Measurements from ENCODE around the gene IRF5.
A peak's percentile ranks its signal among the peaks of the same experiment; 100 is the strongest.

IRF5 gene

GRCh38 chr7:128921866-128922440 is 15.8 kb upstream of the IRF5 start:
- FAIRE-seq = no peak

- FAIRE-seq = no peak
Measured at GRCh38 chr7:128922496-128923410, 15.0 kb upstream of the IRF5 start.

DNA sequence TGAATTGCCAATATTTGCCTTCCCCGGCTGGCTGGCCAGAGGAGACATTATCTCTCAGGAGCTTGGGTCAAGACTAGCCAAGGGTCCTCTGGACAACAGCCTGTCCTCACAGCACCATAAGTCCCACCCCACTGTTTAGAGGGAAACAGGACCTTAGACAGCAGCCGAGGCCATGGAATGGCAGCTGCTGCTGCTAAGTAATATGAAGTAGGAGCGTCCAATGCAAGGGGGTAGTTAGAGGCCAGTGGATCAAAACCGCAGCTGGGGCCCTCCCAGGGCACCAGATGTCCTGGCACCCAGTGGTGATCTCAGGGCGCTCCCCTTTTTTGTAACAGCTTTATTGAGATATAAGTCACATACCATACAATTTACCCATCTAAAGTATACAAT is 14.3 kb upstream of the IRF5 start:
- no peak for FAIRE-seq

- FAIRE-seq = peak; percentile 47
Measured at GRCh38 chr7:128924707-128925588, 12.8 kb upstream of the IRF5 start.

GRCh38 chr7:128928159-128928813 is 9.4 kb upstream of the IRF5 start:
- FAIRE-seq = no peak

DNA sequence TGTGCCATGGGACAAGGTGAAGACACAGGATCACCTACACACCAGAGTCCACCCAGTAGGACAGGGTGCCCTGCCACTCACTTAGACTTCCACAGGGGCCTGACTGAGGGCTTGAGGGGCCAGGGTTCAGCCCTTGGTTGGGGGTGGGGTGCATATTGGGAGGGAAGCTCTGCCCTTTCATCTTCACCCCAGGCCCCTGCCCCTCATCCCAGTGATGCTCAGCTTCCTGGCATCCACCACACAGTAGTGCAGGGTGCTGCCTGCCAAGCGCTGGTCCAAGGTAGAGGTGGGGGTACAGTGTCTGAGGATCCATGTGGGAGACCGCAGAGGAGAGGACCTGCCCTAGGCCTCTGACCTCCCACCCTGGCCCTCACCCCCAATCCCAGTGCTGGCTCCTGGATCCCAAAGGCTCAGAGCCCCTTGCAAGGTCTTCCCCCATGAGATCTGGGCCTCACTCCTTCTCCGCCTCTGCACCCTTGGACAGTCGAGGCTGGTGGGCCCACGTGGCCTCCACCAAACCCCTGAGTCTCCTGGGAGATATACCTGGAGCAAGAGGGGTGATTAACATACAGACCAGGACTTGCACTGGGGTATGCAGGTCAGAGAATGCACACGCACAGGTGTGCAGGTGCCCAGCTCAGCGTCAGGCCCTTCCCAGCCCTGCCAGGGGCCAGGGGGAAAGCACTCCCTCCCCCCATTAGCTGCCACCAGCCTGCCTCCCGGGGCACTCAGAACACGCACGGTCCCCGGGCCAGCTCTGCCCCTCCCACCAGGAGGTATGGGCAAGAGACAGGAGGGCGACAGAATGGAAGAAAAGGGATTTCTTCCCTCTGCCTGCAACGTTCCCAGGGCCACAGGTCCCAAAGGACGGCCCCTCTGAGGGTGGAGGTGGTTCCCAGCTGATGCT is 8.6 kb upstream of the IRF5 start:
- FAIRE-seq = no peak

- no peak for FAIRE-seq
Measured at GRCh38 chr7:128931190-128931798, 6.4 kb upstream of the IRF5 start.

GRCh38 chr7:128931965-128932861 is 5.5 kb upstream of the IRF5 start:
- FAIRE-seq = no peak

DNA sequence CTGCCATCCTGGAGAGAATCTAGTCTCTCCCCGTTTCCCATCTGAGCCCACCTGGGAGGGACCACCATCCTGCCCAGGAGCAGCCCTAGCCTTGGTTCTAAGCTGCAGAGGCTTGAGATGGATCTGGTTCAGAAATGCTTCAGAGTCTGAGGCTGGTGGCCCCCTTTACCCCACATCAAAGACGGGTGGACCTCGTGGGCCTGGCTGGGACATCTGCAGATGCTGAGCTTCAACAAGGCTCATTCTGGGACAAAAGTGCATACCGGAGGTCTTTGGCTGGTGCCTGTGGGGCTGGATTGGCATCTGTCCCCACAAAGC is 4.9 kb upstream of the IRF5 start:
- no peak for FAIRE-seq

DNA sequence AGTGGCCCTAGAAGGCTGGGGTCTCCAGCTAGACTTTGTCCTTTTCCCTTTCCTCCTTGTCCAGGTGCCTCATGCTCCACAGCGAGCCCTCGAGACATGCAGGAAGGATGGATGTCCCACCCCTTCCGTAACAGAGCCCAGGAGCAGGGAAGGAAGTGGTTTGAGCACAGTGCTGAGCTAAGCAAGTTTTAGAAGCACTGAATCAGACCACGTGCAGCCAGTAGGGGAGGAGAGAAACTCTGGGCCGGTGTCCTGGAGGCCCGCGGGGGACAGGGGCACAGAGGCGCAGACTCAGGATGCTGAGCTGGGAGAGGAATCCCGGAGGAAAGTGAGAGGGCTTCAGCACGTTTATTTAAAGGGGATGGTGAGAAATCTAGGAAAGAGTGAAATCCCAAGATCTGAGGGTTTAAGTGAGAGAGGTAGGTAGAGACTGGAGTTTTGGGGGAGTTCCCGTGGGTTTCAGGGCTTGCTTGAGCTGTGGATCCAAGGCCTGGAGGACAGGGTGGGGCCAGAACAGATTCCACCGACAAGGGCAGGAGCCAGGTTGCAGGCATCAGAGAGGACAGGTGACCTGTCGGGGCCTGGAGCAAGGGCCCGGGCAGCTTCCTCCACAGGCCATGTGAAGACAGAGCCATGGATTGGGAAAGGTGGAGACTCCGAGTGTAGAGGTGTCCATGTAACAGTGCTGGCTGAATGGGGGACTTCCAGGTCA is 4.4 kb upstream of the IRF5 start:
- no peak for FAIRE-seq

GRCh38 chr7:128934361-128935341 is 3.1 kb upstream of the IRF5 start:
- no peak for FAIRE-seq

GRCh38 chr7:128935342-128935730 is 2.4 kb upstream of the IRF5 start:
- no peak for FAIRE-seq

DNA sequence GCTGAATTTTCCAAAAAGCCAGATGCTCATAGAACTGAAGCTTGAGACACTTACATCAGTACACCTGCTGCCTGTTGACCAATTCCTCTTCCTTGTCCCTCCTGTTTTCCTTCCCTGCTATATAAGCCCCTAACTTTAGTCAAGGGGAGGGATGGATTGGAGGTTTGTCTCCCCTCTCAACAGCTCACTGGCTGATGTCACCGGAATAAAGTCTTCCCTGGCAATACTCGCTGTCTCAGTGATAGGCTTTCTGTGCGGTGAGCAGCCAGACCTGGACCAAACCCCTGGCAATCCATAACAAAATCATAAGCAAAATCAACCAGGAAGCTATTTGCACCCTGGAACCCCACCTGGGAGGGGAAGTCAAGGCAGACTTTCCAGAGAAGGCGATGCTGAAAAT is 929 bp upstream of the IRF5 start:
- FAIRE-seq = no peak

DNA sequence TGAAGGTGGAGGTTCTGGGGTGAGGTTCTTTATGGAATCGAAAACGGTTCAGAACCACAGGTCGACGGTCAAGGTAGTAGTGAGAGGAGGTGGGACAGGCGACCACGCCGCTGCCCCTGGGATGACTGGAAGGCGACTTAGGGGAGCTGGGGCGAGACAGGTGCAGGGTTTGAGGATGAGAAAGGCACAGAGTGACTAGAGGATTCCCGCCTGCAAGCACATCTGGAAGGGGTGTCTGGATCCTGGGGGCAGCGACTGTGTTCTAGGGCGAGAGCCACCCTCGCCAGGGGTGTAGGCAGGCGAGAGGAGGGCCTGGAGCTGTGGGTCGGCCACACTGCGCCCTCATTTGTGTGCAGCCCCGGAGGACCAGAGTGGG is 468 bp upstream of the IRF5 start:
- no peak for FAIRE-seq

- no peak for FAIRE-seq
Measured at GRCh38 chr7:128938544-128939074, 882 bp downstream of the IRF5 start.

GRCh38 chr7:128939075-128939860 is 1.5 kb downstream of the IRF5 start:
- no peak for FAIRE-seq

- FAIRE-seq = no peak
Measured at GRCh38 chr7:128939861-128940410, 2.2 kb downstream of the IRF5 start.
